SK-N-MC (cell line): Measurements from ENCODE around the gene RANBP17.

ENCODE experiments used
- EZH2 ChIP-seq: fragments of 200-600 bp; sonication (generic); IDR thresholded peaks from one replicate; pipeline ENCODE4 v1.6.1; 2017; ENCODE audit warnings: antibody characterized with exemption
- FOXP2 ChIP-seq: optimal IDR thresholded peaks from 2 replicates; pipeline ENCODE3; 2011; ENCODE audit warnings: mild to moderate bottlenecking, moderate library complexity; ENCODE audit not compliant: insufficient read depth; ENCODE audit errors: extremely low read length, control extremely low read depth
- POLR2AphosphoS5 ChIP-seq: IDR thresholded peaks from 2 replicates; pipeline ENCODE4 v1.6.1; 2012; ENCODE audit warnings: mild to moderate bottlenecking, low read depth, low read length, borderline replicate concordance

DNA sequence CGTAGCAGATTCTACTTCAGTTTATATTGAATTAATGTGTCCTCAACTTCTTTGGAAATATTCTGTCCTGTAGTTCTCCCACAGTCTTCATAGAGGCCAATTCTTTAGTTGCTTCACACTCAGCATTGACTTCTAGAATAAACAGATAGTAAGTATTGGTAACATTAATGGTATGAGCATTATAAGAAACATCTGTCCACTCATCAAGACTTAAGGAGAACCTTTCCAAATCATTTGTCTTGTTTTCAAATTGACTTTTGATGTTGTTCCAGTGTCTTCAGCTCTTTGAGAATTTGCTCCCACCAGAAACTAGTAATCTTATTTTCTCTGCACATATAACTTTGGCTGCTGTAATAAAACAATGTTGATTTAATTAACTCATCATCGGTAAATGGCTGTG lies 18.3 kb downstream of the RANBP17 start:
- TF ChIP-seq EZH2 (no peak), POLR2AphosphoS5 (no peak), FOXP2 (no peak)
